GM23248 (cell line): ENCODE data around the gene TRAF7. TPM values are rescaled to one million over a fixed set of nuclear protein-coding genes. Genes with fewer than 3 reads are reported as not detected.
A peak's percentile ranks its signal among the peaks of the same experiment; 100 is the strongest.

ENCODE experiments used
- DNase-seq: peaks from one replicate; pipeline ENCODE4 v3.0.0-alpha.2; 2015
- H2AFZ ChIP-seq: fragments of 200-600 bp; sonication (generic); 2 replicates; pipeline ENCODE4 v1.6.1; 2016; ENCODE audit warnings: antibody characterized with exemption
- H3F3A ChIP-seq: fragments of 200-600 bp; sonication (generic); 2 replicates; pipeline ENCODE4 v1.6.1; 2016; ENCODE audit warnings: mild to moderate bottlenecking, antibody characterized with exemption, mixed run types; ENCODE audit not compliant: insufficient read depth
- H3K27ac ChIP-seq: fragments of 200-600 bp; sonication (generic); 2 replicates; pipeline ENCODE4 v1.5.1; 2016; ENCODE audit warnings: mild to moderate bottlenecking
- H3K27me3 ChIP-seq: fragments of 200-600 bp; sonication (generic); replicated peaks from 2 replicates; pipeline ENCODE4 v1.6.1; 2016; ENCODE audit warnings: mild to moderate bottlenecking; ENCODE audit not compliant: insufficient read depth
- H3K36me3 ChIP-seq: fragments of 200-600 bp; sonication (generic); 2 replicates; pipeline ENCODE4 v1.6.1; 2016; ENCODE audit warnings: low read depth, mild to moderate bottlenecking
- H3K4me1 ChIP-seq: fragments of 200-600 bp; sonication (generic); 2 replicates; pipeline ENCODE4 v1.6.1; 2016; ENCODE audit warnings: mild to moderate bottlenecking; ENCODE audit not compliant: insufficient read depth
- H3K4me2 ChIP-seq: fragments of 200-600 bp; sonication (generic); one replicate; pipeline ENCODE4 v1.6.1; 2016; ENCODE audit warnings: mild to moderate bottlenecking; ENCODE audit not compliant: unreplicated experiment
- H3K4me3 ChIP-seq: fragments of 200-600 bp; sonication (generic); 2 replicates; pipeline ENCODE4 v1.5.1; 2016; ENCODE audit warnings: mild to moderate bottlenecking
- H3K79me2 ChIP-seq: fragments of 200-600 bp; sonication (generic); 2 replicates; pipeline ENCODE4 v1.6.1; 2016; ENCODE audit warnings: mild to moderate bottlenecking; ENCODE audit not compliant: insufficient read depth
- H3K9ac ChIP-seq: fragments of 200-600 bp; sonication (generic); 2 replicates; pipeline ENCODE4 v1.6.1; 2016; ENCODE audit warnings: mild to moderate bottlenecking
- H3K9me2 ChIP-seq: fragments of 200-600 bp; sonication (generic); 2 replicates; pipeline ENCODE4 v1.6.1; 2016; ENCODE audit warnings: mixed run types, mild to moderate bottlenecking, moderate library complexity; ENCODE audit not compliant: insufficient read depth
- H3K9me3 ChIP-seq: fragments of 200-600 bp; sonication (generic); one replicate; pipeline ENCODE4 v1.6.1; 2017; ENCODE audit warnings: low read depth
- H4K20me1 ChIP-seq: fragments of 200-600 bp; sonication (generic); 2 replicates; pipeline ENCODE4 v1.6.0; 2016; ENCODE audit not compliant: insufficient read depth
- EZH2 ChIP-seq: fragments of 200-600 bp; sonication (generic); IDR thresholded peaks from 2 replicates; pipeline ENCODE4 v1.6.1; 2018; ENCODE audit warnings: antibody characterized with exemption, mild to moderate bottlenecking; ENCODE audit not compliant: insufficient read depth, poor library complexity, severe bottlenecking
- EZH2phosphoT487 ChIP-seq: fragments of 200-600 bp; sonication (generic); IDR thresholded peaks from 2 replicates; pipeline ENCODE4 v1.6.1; 2018; ENCODE audit warnings: antibody characterized with exemption, moderate library complexity, mild to moderate bottlenecking, low read depth; ENCODE audit not compliant: insufficient read depth
- WGBS, 2 experiments: methylation state at CpG; one replicate each; pipeline ENCODE4 v1.1.6; 2015 to 2017; ENCODE audit warnings: low lambda C conversion rate in 2 of 2, low coverage in 1 of 2; ENCODE audit errors: missing lambda C conversion rate in 2 of 2; 5-methylcytosine and 5-hydroxymethylcytosine counted together
- in situ Hi-C: fragments of 300-500 bp; cut with MboI; formaldehyde crosslinking; loops from 2 replicates; pipeline ENCODE4 v1.15.0; 2020
- polyA plus RNA-seq: library from polyadenylated mRNA; unstranded; fragments of >200 nt; fragmentation: Nextera tagmentation; extraction: Ambion mirVana; gene quantifications from 2 replicates; pipeline ENCODE4 v1.2.1, GENCODE V29; 2016
- total RNA-seq: library from RNA; depleted of rRNA; stranded (reverse); fragments of >200 nt; shearing (Covaris generic); gene quantifications from 2 replicates; pipeline ENCODE4 v1.2.3, GENCODE V29; 2014

Gene TRAF7
- total and polyA plus RNA-seq, 2 experiments from 2014 or later: 29.3 to 72.7 TPM

DNA sequence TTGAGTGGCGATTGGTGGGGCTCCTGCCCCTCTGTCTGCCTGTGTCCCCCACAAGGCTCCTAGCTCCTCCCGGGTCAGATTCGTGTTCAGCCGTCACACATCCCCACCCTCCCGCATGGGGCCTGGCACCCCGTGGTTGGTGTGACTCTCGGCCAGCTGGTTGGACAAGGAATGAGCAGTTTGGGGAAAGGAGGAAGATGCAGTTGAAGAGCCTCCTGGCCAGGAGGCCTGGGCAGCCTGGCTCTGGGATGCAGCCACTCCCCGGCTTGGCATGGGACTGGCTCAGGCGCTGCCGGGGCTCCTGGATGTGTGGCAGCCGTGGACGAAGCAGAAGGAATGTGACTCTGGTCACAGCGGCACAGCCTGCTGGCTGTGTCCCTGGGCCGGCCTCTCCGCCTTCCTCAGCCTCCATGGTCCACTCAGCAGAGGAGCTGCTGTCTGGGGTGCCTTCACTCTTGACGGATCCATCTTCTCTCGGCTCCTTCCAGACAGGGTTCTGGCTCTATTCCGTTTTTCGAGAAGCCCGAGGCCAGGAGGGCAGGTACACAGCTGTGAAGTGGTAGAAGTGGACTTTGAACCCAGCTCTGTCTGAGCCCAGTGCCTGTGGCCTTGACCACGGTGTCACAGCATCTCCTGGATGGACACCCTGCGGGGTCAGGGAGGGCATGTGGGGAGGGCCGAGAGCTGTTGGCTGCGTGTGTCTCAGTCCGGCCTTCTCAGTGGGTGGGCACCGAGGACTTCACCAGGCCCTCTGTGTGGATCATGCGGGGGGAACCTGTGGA is 2.1 kb downstream of the TRAF7 start:
- peak; percentile 52 for DNase-seq
- H3K27ac ChIP-seq: peak overlapping the region; percentile 52
- peaks cover 13% of the 10 kb centered on the region; the same call in 1 of the 2 replicates for H4K20me1 ChIP-seq
- H3K4me2 ChIP-seq: peak overlapping the region; percentile 96
- WGBS, 2 experiments: 50 to 51% methylated on average over 27 of the region's 27 CpGs
- no peaks in the 10 kb centered on the region for H3K9me2 ChIP-seq
- H3K27me3 ChIP-seq: no peaks in the 10 kb centered on the region
- in situ Hi-C loops: no loop called here
- H2AFZ ChIP-seq: no peak overlapping the region
- peak overlapping the region; percentile 96 for H3K4me3 ChIP-seq
- TF ChIP-seq EZH2phosphoT487: no peak
- TF ChIP-seq EZH2: no peak
- peaks cover 44% of the 10 kb centered on the region for H3K4me1 ChIP-seq
- peaks cover 4% of the 10 kb centered on the region; the same call in 1 of the 2 replicates for H3K36me3 ChIP-seq
- peak overlapping the region; percentile 89 for H3K9ac ChIP-seq
- no peaks in the 10 kb centered on the region for H3K9me3 ChIP-seq
- peaks cover 18% of the 10 kb centered on the region for H3F3A ChIP-seq
- peaks cover 82% of the 10 kb centered on the region for H3K79me2 ChIP-seq

DNA sequence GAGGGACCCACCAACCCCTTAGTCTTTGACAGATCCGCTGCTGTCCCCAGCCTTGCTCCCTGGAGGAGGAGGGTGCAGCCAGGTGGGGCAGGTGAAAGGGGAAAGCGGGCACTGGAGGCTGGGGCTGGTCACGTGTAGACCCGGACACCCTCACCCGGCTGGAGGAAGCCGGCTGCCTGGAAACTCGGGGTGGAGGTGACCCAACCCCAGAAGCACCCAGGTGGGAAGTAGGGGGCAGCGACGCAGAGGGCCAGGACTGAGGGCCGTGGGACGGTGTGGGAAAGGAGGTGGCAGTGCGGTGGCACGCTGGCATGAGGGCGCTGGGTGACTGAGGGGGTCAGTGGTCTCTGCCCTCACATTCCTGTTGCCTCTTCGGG is 2.7 kb downstream of the TRAF7 start:
- Histone ChIP-seq H3K4me1 (peaks cover 42% of the 10 kb centered on the region), H3K4me2 (no peak overlapping the region), H4K20me1 (peaks cover 7% of the 10 kb centered on the region; the same call in 1 of the 2 replicates), H3K9me2 (no peaks in the 10 kb centered on the region), H3K79me2 (peaks cover 82% of the 10 kb centered on the region), H3K9me3 (no peaks in the 10 kb centered on the region), H3K27me3 (no peaks in the 10 kb centered on the region), H3K27ac (peak overlapping the region; percentile 85), H3F3A (peaks cover 13% of the 10 kb centered on the region), H2AFZ (no peak overlapping the region), H3K36me3 (peaks cover 4% of the 10 kb centered on the region; the same call in 1 of the 2 replicates), H3K4me3 (no peak overlapping the region), H3K9ac (peak overlapping the region; percentile 89; the same call in 1 of the 2 replicates)
- in situ Hi-C loops: no loop called here
- DNase-seq: no peak
- 89 to 94% methylated on average over 12 to 15 of the region's 15 CpGs for WGBS, 2 experiments
- TF ChIP-seq EZH2: no peak
- TF ChIP-seq EZH2phosphoT487: no peak

DNA sequence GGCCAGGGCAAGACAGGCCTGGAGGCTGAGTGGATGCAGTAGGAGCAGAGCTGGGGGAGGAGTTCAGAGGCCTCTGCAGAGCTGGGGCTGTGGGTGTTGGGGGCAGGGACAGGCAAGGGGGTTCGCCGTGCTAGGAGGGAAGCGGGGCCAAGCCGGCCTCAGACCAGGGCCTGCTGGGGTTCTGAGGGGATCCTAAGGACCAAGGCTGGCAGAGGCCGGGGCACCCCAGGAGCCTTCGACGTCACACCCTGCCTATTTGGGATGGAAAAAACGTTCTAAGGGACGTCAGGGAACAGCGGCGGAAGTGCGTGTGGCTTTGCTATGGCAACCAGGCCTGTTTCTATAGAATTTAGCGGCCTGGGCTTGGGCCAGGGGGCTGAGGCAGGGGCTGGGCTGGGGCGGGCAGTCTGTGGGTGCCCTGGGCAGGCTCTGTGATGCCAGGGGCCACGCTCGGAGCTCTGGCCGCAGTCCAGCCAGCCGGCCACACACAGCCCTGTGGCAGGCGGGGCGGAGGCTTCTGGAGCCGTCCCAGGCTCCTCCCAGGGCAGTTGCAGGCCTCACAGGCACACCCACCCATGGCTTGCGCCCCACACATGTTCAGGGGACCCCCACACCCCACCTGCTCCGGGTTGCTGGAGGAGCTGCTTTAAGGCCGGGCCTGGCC is 3.7 kb downstream of the TRAF7 start:
- in situ Hi-C loops: no loop called here
- Histone ChIP-seq H3K27me3 (no peaks in the 10 kb centered on the region), H3K9me2 (no peaks in the 10 kb centered on the region), H3K4me2 (peak overlapping the region; percentile 16), H3K4me3 (peak overlapping the region; percentile 33; the same call in 1 of the 2 replicates), H3K4me1 (peaks cover 42% of the 10 kb centered on the region), H2AFZ (no peak overlapping the region), H3K36me3 (no peaks in the 10 kb centered on the region), H3K9me3 (no peaks in the 10 kb centered on the region), H3K79me2 (peaks cover 82% of the 10 kb centered on the region), H3F3A (peaks cover 6% of the 10 kb centered on the region), H3K9ac (peak overlapping the region; percentile 75), H4K20me1 (no peaks in the 10 kb centered on the region), H3K27ac (peak overlapping the region; percentile 85)
- no peak for TF ChIP-seq EZH2phosphoT487
- TF ChIP-seq EZH2: no peak
- DNase-seq: peak; percentile 82
- WGBS, 2 experiments: 24 to 28% methylated on average over 11 to 17 of the region's 24 CpGs

DNA sequence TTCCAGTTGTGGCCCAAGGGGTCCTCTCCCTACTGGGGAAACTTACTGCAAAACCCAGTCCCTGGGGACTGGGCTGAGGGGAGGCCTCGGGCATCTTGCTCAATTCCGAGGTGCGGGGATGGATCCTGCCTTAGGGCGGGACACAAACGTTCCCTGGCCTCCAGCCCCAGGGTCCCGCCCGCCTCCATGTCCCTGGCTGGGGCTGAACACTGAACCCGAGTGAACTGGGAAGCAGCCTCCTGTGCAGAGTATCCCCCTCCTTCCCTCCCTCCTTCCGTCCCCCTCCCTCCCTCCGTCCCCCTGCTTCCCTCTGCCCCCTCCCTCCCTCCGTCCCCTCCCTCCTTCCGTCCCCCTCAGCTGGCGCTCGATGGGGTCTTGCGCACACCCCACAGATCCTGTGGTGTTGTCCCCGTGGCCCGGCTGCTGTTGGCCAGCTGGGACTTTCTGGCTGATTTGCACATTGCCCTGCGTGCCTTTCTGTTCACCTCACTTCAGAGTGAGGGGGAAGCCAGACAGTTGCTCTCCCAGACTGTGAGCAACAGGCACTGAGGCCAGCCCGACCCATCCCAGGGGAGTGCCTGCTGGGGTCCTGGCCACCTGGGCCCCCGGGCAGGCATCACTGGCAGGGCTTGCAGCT is 5.5 kb downstream of the TRAF7 start:
- Histone ChIP-seq H3K79me2 (peaks cover 85% of the 10 kb centered on the region), H3F3A (no peaks in the 10 kb centered on the region; the same call in 1 of the 2 replicates), H3K27me3 (no peaks in the 10 kb centered on the region), H3K36me3 (no peaks in the 10 kb centered on the region; the same call in 1 of the 2 replicates), H3K27ac (peak overlapping the region; percentile 85), H3K9me3 (no peaks in the 10 kb centered on the region), H3K4me3 (peak overlapping the region; percentile 35), H4K20me1 (no peaks in the 10 kb centered on the region), H2AFZ (no peak overlapping the region), H3K4me2 (peak overlapping the region; percentile 27), H3K9me2 (no peaks in the 10 kb centered on the region), H3K9ac (peak overlapping the region; percentile 48), H3K4me1 (peaks cover 42% of the 10 kb centered on the region)
- peak; percentile 93 for DNase-seq
- WGBS, 2 experiments: 4 to 7% methylated on average over 13 to 18 of the region's 20 CpGs
- no peak for TF ChIP-seq EZH2
- no peak for TF ChIP-seq EZH2phosphoT487
- in situ Hi-C loops: no loop called here
